HEK293T (cell line): ENCODE measurements around the gene EIF5A.

Experiments used
- FOXA1 ChIP-seq: fragments of 450-650 bp; IDR thresholded peaks from 2 replicates; pipeline ENCODE4 v1.6.1; 2016; ENCODE audit warnings: mild to moderate bottlenecking
- HDGF ChIP-seq: fragments of 450-650 bp; IDR thresholded peaks from 2 replicates; pipeline ENCODE4 v1.6.1; 2017; ENCODE audit warnings: antibody characterized with exemption, borderline replicate concordance
- PKNOX1 ChIP-seq: fragments of 450-650 bp; IDR thresholded peaks from 2 replicates; pipeline ENCODE4 v1.6.1; 2016
- SP1 ChIP-seq: fragments of 450-650 bp; IDR thresholded peaks from 2 replicates; pipeline ENCODE4 v1.6.1; 2017

GRCh38 chr17:7296189-7296861 lies 11.1 kb upstream of the EIF5A start:
- TF ChIP-seq SP1 (no peak), PKNOX1 (no peak), HDGF (no peak), FOXA1 (no peak)
